GM21786 (cell line): ENCODE data around the gene MISP.
"Not testable (repeated sequence)": the region's sequence is repeated elsewhere in the genome, so short reads cannot be mapped to it uniquely, and the experiment has no call there.

Experiments
- ATAC-seq: cut with Tn5 transposase; IDR thresholded peaks from one replicate; pipeline ENCODE4 v1.9.1; 2021; ENCODE audit not compliant: unreplicated experiment

Gene MISP, protein sequence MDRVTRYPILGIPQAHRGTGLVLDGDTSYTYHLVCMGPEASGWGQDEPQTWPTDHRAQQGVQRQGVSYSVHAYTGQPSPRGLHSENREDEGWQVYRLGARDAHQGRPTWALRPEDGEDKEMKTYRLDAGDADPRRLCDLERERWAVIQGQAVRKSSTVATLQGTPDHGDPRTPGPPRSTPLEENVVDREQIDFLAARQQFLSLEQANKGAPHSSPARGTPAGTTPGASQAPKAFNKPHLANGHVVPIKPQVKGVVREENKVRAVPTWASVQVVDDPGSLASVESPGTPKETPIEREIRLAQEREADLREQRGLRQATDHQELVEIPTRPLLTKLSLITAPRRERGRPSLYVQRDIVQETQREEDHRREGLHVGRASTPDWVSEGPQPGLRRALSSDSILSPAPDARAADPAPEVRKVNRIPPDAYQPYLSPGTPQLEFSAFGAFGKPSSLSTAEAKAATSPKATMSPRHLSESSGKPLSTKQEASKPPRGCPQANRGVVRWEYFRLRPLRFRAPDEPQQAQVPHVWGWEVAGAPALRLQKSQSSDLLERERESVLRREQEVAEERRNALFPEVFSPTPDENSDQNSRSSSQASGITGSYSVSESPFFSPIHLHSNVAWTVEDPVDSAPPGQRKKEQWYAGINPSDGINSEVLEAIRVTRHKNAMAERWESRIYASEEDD

DNA sequence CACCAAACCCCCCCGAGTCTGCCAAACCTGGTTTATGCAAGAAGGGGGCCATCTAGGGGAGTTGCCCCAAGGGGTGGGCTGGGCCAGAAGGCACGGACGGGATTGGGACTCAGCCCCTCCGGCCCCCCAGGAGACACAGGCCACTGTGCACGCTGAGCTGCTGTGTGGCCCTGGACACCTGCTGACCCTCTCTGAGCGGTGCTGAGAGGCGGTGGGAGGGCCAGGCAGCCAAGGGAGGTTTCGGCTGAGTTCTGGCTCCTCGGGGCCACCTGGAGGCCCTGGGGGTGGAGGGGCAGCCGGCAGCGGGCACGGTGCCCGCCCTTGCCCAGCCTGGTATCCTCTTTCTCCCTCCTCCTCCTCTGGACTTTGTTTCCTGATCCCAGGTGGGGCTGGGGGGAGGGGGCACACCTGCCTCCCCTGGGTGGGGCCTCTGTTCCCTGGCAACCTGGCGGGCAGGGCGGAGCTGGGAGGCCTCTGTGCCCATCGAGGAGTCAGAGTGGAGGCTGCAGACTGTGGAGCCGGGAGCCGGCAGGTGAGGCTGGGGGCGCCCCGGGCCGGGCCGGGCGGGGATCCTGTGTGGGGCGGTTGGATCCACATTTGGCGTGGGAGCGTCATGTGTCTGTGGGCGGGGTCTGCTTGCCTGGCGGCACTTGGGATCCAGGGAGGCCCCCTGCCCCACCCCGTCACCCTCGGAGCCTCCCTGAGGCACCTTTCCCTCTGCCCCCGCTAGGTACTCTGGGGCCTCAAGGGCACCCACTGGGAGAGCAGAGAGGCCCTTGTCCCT is at the start of gene MISP:
MISP (plus strand) TSS at position 473 of the 784 bp plus-strand sequence. CDS start 5,835 bp downstream, outside the sequence.
- no peak for ATAC-seq

DNA sequence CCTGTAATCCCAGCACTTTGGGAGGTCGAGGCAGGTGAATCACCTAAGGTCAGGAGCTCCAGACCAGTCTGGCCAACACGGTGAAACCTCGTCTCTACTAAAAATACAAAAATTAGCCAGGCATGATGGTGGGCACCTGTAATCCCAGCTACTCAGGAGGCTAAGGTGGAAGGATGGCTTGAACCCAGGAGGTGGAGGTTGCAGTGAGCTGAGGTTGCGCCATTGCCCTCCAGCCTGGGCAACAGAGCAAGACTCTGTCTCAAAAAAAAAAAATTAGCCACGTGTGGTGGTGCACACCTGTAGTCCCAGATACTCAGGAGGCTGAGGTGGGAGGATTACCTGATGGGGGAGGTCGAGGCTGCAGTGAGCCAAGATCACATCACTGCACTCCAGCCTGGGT is 48.1 kb upstream of the MISP start:
- ATAC-seq, result not testable (repeated sequence)

DNA sequence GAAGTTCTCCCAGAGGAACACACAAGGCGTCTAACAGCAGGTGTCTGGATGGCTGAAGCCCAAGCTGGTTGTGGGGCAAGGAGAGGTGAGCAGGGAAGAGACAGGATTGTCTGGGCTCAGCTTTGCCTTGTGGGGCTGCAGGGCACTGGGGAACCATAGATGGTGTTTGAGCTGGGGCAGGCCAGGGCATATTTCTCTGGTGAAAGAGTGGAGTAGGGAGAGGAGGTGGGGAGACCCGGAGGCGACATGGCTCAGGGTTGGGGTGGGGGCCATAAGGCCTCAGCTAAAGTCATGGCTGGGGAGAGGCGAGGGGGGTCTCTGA is 47.6 kb upstream of the MISP start:
- ATAC-seq, result no peak

DNA sequence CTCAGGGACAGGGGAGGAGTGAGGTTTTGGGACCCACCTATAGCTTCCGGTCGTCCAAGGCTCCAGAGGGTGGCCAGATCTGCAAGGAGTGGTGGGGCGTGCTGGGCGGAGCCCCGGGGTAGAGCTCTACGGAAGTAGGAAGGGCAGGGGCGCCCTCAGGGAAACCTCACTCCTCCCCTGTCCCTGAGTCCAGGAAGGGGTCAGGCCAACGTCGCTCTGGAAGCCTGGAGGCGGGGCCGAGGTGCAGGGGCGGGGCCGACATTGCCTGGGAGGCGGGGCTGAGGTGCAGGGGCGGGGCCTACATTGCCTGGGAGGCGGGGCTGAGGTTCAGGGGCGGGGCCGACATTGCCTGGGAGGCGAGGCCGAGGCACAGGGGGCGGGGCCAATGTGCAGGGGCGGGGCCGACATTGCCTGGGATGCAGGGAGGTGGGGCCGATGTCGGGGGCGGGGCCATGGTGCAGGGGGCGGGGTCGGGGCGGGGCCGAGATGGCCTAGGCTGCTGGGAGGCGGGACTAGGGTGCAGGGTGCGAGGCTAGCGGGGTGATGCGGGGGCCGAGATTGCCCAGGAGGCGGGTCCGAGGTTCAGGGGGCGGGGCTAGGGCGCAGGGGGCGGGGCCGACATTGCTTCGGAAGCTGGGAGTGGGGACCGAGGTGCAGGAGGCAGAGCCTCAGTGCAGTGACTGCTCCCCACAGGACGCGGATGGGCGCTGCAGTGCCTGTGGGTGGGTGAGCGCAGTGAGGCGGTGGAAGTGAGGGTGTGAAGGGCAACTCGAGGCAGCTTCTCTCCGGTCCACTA is 47.1 kb upstream of the MISP start:
- no peak for ATAC-seq

DNA sequence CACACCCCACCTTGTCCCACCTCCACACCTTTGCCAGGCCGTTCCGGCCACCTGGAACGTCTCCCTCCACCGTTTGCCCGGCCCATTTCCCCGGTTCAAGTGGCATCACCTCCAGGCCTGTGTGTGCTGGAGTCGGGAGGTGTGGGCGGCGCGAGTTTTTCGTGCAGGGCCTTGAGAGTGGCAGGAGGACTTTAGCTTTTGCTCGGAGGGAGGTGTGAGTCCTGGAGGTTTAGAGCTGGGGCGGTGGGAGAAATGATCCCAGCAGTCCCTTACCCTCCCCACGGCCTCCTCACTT is 46.5 kb upstream of the MISP start:
- no peak for ATAC-seq

DNA sequence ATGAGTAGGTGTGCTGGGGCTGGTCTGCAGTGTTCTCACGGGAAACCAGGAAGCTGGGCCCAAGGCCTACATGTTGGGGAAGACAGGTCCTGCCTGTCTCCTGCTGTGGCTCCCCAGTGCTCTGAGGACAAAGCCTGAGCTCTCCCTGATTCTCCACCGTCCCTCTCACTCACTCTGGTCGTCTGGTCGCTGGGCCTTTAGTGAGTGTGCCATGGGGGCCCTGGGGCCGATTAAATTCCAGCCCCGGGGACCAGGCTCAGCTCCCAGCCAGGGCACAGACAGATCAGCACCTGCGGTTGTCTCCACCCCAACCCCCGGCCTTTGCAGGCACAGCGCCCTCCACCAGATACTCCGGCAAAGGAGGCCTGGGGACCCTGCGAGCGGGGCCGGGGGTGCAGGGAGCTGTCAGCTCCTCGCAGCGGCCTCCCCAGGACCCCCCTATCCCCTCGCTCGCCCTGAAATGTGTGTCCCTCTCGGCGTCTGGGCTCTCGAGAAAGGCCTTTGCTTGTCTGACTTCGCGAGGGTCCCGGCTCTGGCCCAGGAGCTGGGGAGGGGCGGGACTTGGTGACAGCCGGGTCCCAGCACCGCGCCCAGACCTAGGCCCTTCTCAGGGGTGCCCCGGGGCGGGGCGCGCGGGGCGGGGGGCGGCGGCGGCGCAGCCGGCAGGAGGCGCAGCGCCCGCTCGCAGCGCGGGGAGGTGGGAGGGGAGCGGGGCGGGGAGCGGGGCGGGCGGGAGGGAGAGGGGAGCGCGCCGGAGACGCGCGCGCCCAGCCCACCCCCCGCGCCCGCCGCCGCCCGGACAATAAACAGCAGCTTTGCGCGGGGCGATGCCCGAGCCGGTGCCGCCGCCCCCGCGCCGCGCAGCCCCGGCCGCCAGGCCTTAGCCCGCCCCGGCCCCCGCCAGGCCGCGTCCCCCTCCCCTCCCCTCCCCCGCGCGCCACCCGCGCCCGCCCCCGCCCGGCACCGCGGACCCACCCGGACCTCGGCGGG is 42.5 kb upstream of the MISP start, which contains the start of gene PALM:
PALM (plus strand) TSS at position 782 of the 990 bp plus-strand sequence. CDS start 212 bp downstream, outside the sequence.
- ATAC-seq, result no peak

DNA sequence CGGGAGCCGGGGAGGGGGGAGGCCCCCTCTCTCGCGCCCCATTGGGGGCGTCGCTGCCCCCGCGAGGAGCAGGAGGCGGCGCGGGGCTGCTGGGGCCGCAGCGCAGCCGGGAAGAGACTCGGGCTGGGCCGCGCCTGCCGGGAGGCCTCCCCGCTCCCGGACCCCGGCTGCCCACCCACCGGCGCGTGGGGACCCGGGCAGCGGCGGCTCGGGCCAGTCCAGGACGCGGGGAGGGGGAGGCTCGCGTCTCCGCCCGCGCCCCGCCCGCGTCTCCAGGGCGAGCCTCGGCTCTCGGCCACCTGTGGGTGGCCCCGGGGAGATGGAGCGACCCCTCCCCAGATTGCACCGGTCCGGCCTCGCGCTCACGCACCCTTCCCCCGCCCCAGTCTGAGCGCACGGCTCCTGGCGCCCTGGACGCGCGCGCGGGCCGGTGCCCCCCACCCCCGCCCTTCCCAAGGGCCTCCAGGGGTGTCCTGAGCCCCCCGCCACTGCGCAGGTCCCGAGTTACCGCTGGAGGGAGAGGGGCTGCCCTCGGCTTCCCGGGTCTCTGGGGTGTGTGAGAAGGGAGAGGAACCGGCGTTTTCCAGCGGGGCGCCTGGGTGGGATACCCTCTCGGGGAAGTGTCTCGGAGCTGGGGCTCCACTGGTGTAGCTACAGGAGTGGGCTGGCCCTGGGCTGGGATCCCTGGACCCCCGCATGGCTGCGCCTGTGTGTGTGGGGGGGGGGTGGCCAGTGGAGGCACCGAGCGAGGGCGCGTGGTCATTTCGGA is 41.5 kb upstream of the MISP start:
- ATAC-seq, result no peak

DNA sequence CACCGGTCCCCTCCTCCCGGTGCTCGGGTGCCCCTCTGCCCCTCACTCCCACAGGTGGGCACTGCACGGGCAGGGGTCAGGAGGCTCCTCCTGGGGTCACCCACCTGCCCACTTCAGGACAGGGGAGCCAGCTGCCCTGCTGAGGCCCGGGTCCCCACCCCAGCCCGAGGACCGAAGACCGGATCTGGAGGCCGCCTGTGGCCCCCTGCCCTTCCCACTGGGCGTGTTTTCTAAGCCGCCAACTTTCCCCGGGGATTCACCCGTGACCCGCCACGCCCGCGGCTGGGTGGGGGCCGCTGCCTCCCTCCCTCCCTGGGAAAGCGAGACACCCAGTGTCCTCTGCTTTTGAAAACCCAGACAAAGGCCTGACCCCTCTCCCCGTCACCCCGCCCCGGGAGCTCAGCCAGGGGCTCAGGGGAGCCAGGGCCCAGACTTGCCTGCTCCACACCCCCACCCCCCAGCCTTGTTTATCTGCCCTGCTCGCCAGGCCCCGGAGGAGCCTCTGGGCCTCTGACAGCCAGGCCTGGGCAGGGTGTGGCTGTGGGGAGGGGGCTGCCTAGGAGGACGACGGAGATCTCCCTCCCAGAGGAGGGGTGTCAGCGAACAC is 40.8 kb upstream of the MISP start:
- no peak for ATAC-seq

DNA sequence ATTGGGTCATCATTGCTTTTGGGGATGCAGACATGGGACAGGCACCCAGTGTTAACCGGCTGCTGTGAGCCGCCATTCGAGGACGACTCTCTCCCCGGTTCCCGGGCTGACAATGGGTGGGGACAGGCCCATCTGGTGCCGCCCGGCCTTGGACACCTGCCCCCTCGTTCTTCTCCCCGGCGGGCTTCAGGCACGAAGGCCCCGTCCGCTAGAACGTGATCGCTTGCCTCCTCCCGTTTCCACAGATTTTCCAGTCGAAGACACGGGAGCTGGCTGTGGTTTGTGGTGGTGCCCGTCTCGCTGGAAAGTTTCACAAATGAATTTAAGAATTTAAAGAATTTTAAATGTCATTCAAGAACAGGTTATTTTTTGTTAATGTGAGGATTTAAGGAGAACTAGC is 40.1 kb upstream of the MISP start:
- ATAC-seq, result no peak

DNA sequence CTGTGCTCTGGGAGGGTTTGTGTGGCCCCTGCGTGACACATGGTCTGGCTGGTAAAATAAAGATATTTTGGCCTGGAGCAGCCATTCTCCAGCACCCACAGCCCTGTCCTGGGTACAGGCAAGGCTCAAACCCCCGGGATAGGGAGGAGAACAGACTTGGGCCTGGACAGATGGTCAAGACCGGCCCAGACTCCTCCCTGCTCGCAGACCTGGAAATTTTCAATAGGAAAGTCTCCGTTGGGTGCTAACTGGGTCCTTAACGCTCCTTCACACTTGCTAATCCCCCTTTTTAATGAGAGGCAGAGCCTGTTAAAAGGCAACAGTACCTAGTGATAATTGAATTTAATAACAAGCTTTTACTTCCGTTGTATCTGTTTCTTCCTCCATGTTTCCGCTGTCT is 39.7 kb upstream of the MISP start:
- ATAC-seq, result no peak

DNA sequence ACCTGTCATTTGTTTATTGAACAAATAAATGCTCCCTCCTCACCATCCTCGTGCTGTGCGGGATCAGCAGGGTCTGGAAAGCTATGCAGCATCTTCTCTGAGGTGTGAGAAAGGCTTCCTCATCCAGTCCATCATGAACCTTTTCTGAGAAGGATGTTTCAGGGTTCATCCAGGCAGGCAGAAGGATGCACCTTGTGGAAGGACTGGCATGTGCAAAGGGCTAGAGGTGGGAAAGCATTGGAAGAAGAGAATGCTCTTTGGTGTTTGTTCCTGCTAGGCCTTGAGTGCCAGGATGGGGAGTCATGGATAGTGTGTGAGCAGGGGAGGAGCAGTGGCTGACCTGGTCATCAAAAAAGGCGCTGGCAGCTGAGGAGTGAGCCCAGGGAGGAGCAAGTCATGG is 35.6 kb upstream of the MISP start:
- ATAC-seq, result no peak

DNA sequence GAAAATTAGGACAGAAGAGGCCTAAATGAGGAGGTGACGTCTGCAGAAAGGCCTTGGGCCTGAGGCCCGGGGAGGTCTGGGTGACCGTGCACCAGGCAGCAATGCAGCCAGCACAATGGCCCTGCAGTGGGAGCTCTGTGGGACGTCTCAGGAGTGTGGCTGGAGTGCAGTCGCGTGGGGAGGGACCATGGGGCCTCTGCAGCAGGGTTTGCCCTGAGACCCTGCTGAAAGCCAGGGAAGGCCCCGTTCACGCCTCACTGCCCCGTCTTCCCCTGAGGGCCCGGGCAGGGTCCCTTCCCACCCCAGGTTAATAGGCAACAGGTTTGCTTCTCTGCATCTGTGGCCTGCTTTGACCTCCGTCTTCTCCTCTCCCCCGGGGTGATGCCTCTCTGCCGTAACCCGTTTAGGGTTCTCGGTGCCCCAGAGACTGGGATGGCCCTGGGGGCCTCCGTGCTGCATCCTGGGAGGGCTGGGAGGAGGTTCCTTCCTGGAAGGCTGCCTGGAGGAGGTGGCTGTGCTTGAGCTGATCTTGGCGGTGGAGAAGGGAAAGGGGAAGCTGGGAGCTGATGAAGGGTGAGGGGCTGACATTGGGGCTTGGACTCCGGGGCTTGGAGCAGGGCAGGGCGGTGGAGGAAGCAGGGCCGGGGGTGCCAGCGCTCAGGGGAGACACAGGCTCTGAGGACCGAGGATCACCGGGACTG is 32.5 kb upstream of the MISP start:
- no peak for ATAC-seq

DNA sequence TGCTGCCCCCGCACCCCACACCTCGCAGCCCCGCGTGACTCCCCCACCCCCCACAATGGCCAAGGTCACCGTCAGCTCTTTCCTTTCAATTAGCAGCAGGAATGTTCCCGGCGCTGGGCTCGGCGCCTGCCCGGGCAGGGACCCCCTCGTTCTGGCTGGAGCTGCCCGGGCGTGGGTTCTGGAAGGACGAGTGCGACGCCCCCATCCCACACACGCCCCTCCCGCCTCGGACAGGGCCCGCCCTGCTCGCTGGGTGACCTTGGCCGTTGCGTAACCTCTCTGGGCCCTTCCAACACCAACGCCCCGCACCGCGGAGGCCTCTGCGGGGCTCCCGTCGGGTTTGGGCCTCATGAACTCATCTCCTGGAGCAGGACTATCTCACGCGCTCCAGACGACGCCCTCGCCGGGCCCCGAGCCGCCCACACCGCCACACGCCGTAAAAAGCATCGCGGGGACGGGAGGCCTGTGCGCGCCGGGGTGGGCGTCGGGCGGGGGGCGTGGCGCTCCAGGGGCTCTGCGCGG is 31.9 kb upstream of the MISP start:
- no peak for ATAC-seq

DNA sequence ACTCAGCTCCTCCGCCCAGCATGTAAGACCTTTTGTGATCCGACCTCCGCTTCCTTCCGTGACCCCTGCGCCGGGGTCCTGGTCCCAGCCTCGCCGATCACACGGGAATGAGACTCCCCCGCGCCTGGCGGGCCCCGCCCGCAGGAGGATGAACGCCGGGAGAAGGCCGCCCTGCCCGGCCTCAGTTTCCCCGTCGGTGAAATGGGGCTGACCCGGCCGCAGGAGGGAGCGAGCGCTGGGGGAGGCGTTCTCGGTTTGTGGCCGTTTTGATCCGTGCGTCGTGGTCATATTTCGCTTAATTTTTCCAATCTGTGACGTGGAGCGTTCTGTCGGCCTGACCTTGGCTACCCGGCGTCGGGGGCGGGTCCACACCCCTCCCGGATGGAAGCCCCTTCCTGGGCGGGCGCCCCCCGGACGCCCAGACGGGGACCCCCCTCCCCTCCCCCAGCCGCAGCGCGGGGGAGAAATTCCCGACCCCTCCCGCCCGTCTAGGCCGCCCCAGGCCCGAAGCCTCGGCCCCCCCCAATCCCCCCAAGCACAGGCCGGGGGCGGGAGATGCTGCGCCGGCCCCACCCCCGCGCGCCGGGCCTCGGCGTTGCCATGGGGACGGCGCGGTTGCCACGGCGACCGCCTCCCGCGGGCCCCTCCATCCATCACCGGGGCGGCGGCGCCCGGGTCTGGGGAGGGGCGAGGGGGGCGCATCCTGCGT is 31.1 kb upstream of the MISP start:
- no peak for ATAC-seq

DNA sequence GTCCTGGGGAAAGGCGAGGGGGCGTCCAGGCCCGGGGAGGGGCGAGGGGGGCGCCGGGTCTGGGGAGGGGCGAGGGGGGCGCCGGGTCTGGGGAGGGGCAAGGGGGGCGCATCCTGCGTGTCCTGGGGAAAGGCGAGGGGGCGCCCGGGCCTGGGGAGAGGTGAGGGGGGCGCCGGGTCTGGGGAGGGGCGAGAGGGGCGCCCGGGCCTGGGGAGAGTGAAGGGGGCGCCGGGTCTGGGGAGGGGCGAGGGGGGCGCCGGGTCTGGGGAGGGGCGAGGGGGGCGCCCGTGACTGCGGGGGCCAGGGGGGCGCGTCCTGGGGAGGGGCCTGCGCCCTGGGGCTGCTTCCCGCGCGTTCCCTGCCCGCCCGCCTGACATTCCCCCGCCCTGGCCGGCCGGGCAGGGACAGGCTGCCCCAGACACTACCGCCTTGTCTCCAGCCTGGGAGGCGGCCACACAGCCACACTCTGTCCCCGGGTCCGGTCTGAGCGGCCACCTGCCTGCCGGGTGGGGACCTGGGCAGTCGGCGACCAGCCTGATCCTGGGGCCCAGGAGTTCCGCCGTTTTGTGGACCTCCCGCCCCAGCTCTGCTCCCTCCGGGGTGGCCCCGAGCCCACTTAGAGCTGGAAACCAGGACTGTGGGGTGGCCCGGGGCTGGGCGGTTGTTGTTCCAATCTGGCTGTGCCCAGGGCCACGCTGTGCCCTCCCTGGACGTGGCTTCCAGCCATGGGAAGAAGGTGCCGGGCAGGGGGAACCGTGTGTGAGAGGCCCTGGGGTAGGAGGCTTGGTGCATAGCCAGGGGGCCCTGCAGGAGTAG is 30.4 kb upstream of the MISP start:
- ATAC-seq, result no peak

DNA sequence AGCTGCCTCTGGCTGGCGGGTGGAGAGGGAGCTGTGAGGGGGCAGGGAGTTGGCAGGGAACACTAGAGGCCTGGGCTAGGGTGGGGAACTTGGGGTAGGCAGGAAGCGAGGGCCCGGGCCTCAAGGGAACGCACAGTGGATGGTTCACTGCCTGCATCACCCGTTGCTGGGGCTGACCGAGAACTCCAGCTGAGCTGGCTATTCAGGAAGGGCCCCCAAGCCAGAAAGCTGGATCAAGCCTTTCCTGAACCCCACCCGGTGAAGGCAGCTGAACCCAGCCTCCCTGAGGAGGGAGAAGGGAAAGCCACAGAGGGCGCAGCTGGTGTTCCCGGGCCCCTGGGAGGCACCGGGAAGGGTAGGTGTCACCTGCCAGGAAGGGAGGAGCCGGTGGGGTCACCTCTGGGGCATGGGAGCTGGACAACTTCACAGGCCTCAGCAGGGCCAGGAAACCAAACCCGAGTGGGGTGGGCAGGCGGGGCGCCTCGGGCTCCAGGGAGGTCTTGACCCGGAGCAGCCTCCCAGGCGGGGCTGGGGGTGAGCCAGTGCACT is 28.3 kb upstream of the MISP start:
- ATAC-seq, result no peak
